OCI-M1 (cell line): ENCODE measurements around the gene ADGRV1.
"Not testable (repeated sequence)": the region's sequence is repeated elsewhere in the genome, so short reads cannot be mapped to it uniquely, and the experiment has no call there.

Experiments
- DNase-seq: peaks from one replicate; lab custom pipeline; 2025; lab: John Stamatoyannopoulos, UW

The ADGRV1 gene

GRCh38 chr5:91031402-91031752 lies 472.8 kb downstream of the ADGRV1 start:
- no peak for DNase-seq

DNA sequence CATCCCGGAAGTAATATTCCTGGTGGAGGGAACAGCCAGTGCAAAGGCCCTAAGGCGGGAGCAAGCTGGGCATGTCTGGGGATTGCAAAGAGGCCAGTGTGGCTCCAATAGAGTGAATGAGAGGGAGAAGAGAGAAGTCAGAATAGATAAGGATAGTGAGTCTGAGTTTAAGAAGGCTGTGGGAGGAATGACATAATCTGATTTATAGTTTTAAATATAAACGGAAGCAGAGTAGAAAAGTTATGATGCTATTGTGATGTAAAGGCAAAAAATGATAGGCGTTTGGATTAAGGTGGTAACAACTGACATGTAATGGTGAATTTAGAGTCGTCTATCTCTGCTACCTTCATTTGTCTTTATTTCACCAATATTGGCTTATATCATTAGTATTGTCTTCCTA lies 473.5 kb downstream of the ADGRV1 start:
- peak; percentile 16 for DNase-seq

DNA sequence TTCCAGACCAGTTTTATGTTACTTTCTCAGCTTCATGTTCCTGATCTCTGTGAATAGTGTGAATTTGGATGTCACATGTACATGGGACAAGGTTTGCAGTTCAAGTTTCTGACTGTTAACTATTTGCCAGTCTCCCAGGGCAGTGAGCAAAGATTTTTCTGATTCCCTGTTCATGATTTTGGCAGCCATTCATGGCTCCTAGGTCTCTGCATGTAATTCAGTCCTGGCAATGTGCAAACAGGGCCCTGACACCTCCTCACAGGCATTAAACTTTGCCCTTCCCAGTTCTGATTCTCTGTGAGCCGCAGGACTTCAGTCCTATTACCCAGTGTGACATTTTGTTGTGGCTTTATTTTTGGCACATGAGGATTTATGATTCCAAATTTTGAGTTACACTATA lies 474.8 kb downstream of the ADGRV1 start:
- DNase-seq, result no peak

DNA sequence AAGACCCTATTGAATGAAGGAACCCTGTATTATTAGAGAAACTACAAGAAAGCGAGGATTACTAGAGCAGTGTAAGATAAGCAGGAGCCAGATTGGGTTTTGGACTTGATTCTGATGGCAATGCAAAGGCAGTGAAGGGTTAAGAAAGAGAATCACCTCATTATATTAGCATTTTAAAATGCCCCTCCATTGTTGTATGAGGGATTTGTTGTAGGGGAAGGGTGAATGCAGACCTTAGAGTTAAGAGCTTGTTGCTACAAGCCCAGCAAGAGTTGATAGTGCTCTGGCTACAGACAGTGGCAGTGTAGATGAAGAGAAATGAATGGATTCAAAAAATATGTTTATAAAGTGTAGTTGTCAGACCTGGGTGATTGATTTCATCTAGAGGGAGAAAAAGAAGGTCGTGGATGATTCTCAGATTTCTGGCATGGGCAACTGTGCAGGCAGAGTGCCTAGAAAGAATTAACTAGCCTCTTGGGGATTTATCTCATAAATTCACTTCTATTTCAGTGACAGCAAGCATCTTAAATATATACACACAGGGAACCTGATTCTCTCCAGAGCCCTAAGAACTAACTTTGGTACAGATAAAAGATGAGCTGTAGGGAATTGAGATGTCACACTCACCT lies 479.7 kb downstream of the ADGRV1 start:
- no peak for DNase-seq

GRCh38 chr5:91041132-91041531 lies 482.5 kb downstream of the ADGRV1 start:
- DNase-seq, result not testable (repeated sequence)

DNA sequence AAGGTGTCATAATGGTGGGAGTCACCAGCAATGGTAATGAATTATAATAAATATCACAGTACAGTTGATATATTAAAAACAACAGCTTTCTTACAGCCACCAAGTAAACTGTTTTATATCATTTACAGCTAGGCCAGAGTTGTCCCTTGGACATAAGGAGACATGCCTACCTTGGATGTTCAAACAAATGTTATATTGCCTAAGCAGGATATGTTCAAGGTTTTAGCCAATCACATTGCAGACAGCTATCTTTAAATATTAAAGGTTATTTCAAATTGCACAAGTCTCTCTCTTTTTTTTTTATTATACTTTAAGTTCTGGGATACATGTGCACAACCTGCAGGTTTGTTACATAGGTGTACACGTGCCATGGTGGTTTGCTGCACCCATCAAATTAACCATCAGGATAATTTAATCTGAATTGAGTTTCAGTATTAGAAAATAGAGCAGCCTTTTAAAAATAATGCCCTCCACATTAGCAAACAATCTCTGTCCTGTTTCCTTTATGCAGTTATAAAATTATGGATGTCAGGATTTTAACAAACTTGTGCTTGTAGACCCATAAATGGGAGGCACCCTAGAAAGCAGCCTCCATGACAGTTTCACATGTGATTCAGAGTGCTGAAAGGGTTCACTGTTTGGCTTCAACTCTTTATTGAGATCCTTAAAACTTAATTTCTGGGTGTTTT lies 483.8 kb downstream of the ADGRV1 start:
- DNase-seq, result no peak

- DNase-seq, result no peak
Measured at GRCh38 chr5:91042936-91043255, 484.3 kb downstream of the ADGRV1 start.

DNA sequence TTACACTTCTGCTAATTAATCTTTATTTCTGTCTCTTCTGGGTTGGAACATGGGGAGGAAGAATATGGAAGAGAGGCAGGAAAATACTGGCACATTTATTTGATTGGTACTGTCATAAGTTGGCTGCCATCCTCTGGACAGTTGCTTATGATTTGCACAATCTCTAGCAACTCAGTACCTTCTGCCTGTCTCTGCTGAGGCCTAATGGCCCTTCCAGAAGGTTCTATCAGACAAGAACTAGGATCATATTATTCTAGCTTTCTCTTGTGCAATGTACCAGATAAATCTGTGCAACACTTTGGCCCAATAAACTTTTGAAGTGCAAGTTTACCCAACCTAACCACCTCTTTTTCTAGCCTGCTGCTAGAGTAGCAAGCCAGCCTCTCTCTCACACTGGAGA lies 489.5 kb downstream of the ADGRV1 start:
- no peak for DNase-seq

- no peak for DNase-seq
Measured at GRCh38 chr5:91049112-91049511, 490.5 kb downstream of the ADGRV1 start.

GRCh38 chr5:91049800-91050199 lies 491.2 kb downstream of the ADGRV1 start:
- no peak for DNase-seq

DNA sequence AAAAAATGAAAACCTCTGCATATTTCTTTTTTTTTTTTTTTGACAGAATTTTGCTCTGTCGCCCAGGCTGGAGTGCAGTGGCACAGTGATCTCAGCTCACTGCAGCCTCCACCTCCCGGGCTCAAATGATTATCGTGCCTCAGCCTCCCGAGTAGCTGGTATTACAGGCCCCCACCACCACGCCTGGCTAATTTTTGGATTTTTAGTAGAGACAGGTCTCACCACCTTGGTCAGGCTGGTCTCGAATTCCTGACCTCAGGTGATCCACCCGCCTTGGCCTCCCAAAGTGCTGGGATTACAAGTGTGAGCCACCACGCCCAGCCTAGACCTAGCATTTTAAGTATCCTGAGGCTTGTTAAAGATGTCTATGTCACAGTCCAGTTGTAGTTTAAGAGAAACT lies 493.8 kb downstream of the ADGRV1 start:
- DNase-seq, result not testable (repeated sequence)

DNA sequence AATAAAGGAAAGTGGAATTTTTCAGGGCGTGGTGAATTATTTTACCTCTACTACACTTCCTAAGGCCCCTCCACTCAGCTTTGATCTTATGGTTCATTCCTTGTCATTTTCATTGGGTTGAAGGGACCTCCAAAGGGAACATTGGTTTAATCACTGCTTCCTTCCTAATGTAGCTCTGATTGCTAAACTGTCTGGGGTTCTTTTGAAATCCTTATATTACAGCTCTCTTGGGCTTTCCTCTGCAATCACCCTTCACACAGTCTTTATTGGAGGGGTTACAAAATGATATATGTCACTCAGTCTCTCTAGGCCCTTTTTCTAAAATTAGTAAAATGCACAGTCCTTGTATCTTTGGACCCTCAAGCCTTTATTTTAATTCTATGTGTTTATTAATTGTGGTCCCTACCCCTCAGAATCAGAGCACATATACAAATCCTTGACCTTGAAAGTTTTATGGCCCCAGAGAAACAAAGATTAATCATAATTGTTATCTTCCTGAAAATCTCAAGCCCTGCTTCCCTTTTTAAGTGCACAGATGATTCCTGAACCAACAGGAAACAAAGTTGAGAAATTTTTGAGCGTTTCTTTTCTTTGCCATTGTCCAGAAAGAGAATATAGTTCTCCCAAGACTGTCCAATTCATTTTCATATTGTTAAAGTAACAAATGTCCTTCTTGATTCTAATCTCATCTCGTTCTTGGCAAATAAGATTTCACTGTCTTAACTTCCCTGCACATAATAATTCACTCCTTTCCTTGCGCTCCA lies 494.6 kb downstream of the ADGRV1 start:
- DNase-seq, result no peak

DNA sequence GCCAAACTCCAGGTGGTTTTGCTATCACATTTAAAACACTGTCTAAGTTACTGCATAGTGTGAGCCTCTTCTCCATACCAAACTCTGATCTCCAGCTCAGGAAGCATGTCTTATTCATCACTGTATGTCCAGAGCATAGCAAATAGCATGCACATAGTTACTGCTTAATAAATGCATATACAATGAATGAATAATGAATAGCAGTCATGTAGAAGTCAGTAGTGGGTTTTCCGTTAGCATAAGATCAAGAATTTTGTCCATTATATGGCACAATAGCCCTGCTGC lies 495.1 kb downstream of the ADGRV1 start:
- no peak for DNase-seq

GRCh38 chr5:91058155-91058554 lies 499.6 kb downstream of the ADGRV1 start:
- no peak for DNase-seq

GRCh38 chr5:91058575-91058974 lies 500.0 kb downstream of the ADGRV1 start:
- DNase-seq, result no peak

- DNase-seq, result no peak
Measured at GRCh38 chr5:91059409-91059808, 500.8 kb downstream of the ADGRV1 start.

DNA sequence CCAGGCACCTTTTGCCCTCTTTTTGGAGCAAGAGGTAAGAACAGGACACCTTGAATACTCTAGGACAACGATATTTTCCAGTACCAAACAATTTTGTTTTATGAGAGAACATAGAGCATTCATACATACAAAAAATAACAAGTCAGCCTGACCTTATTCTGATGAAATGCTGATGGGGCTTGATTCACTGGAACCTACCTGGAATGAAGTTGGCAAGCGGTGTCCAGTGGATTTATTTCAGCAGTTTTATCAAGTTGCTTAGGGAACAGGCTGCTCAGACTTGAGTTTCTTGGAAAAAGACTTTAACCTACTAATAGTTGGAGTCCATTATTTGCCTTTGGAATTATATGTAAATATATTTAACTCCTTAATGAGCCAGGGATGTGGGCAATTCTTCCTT lies 502.5 kb downstream of the ADGRV1 start:
- no peak for DNase-seq

DNA sequence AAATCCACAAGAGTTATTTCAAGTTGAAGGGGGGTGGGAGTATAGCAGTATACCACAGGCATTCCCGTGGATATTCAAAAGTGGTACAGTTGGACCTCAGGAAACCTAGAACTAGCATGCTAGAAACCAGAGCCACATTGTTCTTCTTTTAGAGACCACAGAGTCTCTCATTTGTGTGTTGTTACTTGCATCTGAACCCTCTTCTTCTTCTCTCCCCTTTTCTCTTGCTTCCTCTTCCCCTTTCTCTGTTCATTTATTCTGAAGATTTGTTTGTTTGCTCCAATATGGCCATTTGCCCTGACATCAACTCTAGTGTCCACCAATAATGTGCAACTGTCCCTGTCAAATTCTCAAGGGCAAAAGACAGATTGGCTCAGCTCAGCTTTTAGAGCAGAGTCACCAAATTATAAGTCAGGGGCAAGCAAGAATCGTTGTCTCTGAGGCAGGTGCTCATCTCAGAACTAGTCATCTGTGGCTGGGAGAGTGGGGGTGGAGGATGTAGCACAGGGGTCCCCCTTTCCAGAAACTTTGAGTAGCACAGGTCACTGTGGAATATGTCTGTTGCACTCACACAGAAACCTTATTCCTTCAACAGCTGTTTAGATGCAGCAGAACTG lies 503.5 kb downstream of the ADGRV1 start:
- DNase-seq, result no peak

- not testable (repeated sequence) for DNase-seq
Measured at GRCh38 chr5:91063098-91063690, 504.6 kb downstream of the ADGRV1 start.

GRCh38 chr5:91065496-91065895 lies 506.9 kb downstream of the ADGRV1 start:
- DNase-seq, result no peak

- DNase-seq, result no peak
Measured at GRCh38 chr5:91069364-91069763, 510.8 kb downstream of the ADGRV1 start.

- DNase-seq, result no peak
Measured at GRCh38 chr5:91070761-91071550, 512.4 kb downstream of the ADGRV1 start.
